Thyroid gland (tissue), 4 donors: Measurements from ENCODE around the gene ANKRD13C. TPM values are rescaled to one million over a fixed set of nuclear protein-coding genes. Genes with fewer than 3 reads are reported as not detected.
"Not testable (repeated sequence)": the region's sequence is repeated elsewhere in the genome, so short reads cannot be mapped to it uniquely, and the experiment has no call there.

ENCODE experiments used
- DNase-seq, 2 donors: peaks; one replicate each; pipeline ENCODE4 v3.0.0-alpha.2; 2019
- H3K27ac ChIP-seq, 3 donors: fragments of 200-600 bp; sonication (generic); 1 replicate in 2 of 3; 2 replicates in 1 of 3; pipeline ENCODE4 v1.5.1; 2016 to 2019; ENCODE audit warnings: mild to moderate bottlenecking in 1 of 3, moderate library complexity in 1 of 3
- H3K27me3 ChIP-seq: fragments of 200-600 bp; sonication (generic); one replicate; pipeline ENCODE4 v1.5.1; 2019
- H3K36me3 ChIP-seq, 2 donors: fragments of 200-600 bp; sonication (generic); one replicate each; pipeline ENCODE4 v1.5.1; 2016 to 2019
- H3K4me1 ChIP-seq, 2 donors: fragments of 200-600 bp; sonication (generic); one replicate each; pipeline ENCODE4 v1.5.1; 2017 to 2019
- H3K4me3 ChIP-seq, 3 donors: fragments of 200-600 bp; sonication (generic); replicated peaks in 1 of 3; 1 replicate in 2 of 3; 2 replicates in 1 of 3; pipeline ENCODE4 v1.5.1; 2016; ENCODE audit warnings: mild to moderate bottlenecking in 1 of 3
- H3K9me3 ChIP-seq: fragments of 200-600 bp; sonication (generic); one replicate; pipeline ENCODE4 v1.5.1; 2017
- POLR2A ChIP-seq, 2 donors: fragments of 450-650 bp; IDR thresholded peaks; one replicate each; pipeline ENCODE4 v1.6.1; 2017; ENCODE audit warnings: antibody characterized with exemption in 2 of 2, mild to moderate bottlenecking in 2 of 2, moderate library complexity in 1 of 2
- WGBS, 2 donors: methylation state at CpG; one replicate each; pipeline ENCODE4 v1.1.5; 2017; 5-methylcytosine and 5-hydroxymethylcytosine counted together
- intact Hi-C: fragments of 100-400 bp; cut with DNase I; formaldehyde crosslinking; loops from one replicate; pipeline ENCODE4 v1.15.1; 2023
- total RNA-seq, 4 donors: library from RNA; depleted of rRNA; stranded (reverse); fragments of >200 nt; gene quantifications; one replicate each; pipeline ENCODE4 v1.2.3, GENCODE V29; 2016
- TF ChIP-seq, protein P1 (sequence below), 6 experiments: fragments of 200-600 bp in 3 of 6; fragments of 450-650 bp in 3 of 6; sonication (generic) in 3 of 6; IDR thresholded peaks; one replicate each; pipeline ENCODE4 v1.5.1; 2016 to 2019; ENCODE audit warnings: antibody characterized with exemption in 6 of 6, mild to moderate bottlenecking in 2 of 6, inconsistent platforms in 1 of 6, moderate library complexity in 1 of 6

ANKRD13C gene
- total RNA-seq, 4 donors from 2014 or later, result 26.5 to 37.2 (median 29.6) TPM

- H3K4me1 ChIP-seq, H3K27me3 ChIP-seq, DNase-seq, H3K9me3 ChIP-seq, H3K4me3 ChIP-seq, H3K27ac ChIP-seq, intact Hi-C loops, H3K36me3 ChIP-seq: not testable (repeated sequence)
- WGBS, 2 donors, result 90 to 95% methylated on average over 3 of the region's 3 CpGs
Measured at GRCh38 chr1:70366997-70367396, 12.5 kb upstream of the ANKRD13C start.

GRCh38 chr1:70366425-70366952, 12.0 kb upstream of the ANKRD13C start:
- H3K27ac ChIP-seq, H3K36me3 ChIP-seq, intact Hi-C loops, H3K27me3 ChIP-seq, H3K9me3 ChIP-seq, H3K4me1 ChIP-seq, H3K4me3 ChIP-seq, DNase-seq: not testable (repeated sequence)
- 92 to 97% methylated on average over 4 of the region's 4 CpGs for WGBS, 2 donors

GRCh38 chr1:70364439-70364838, 9.9 kb upstream of the ANKRD13C start:
- WGBS, 2 donors, result 74 to 81% methylated on average over 3 of the region's 3 CpGs
- no peaks in the 10 kb centered on the region for H3K9me3 ChIP-seq
- DNase-seq, result no peak
- H3K27me3 ChIP-seq, result no peaks in the 10 kb centered on the region
- no peaks in the 10 kb centered on the region for H3K4me1 ChIP-seq
- intact Hi-C loops, result no loop called here
- no peaks in the 10 kb centered on the region for H3K36me3 ChIP-seq
- TF ChIP-seq POLR2A (IDR thresholded peaks at IDR 0.05), result no peak
- TF ChIP-seq, protein P1, sequence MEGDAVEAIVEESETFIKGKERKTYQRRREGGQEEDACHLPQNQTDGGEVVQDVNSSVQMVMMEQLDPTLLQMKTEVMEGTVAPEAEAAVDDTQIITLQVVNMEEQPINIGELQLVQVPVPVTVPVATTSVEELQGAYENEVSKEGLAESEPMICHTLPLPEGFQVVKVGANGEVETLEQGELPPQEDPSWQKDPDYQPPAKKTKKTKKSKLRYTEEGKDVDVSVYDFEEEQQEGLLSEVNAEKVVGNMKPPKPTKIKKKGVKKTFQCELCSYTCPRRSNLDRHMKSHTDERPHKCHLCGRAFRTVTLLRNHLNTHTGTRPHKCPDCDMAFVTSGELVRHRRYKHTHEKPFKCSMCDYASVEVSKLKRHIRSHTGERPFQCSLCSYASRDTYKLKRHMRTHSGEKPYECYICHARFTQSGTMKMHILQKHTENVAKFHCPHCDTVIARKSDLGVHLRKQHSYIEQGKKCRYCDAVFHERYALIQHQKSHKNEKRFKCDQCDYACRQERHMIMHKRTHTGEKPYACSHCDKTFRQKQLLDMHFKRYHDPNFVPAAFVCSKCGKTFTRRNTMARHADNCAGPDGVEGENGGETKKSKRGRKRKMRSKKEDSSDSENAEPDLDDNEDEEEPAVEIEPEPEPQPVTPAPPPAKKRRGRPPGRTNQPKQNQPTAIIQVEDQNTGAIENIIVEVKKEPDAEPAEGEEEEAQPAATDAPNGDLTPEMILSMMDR (IDR thresholded peaks at IDR 0.05), result no peak
- no peak overlapping the region for H3K27ac ChIP-seq
- no peak overlapping the region for H3K4me3 ChIP-seq

DNA sequence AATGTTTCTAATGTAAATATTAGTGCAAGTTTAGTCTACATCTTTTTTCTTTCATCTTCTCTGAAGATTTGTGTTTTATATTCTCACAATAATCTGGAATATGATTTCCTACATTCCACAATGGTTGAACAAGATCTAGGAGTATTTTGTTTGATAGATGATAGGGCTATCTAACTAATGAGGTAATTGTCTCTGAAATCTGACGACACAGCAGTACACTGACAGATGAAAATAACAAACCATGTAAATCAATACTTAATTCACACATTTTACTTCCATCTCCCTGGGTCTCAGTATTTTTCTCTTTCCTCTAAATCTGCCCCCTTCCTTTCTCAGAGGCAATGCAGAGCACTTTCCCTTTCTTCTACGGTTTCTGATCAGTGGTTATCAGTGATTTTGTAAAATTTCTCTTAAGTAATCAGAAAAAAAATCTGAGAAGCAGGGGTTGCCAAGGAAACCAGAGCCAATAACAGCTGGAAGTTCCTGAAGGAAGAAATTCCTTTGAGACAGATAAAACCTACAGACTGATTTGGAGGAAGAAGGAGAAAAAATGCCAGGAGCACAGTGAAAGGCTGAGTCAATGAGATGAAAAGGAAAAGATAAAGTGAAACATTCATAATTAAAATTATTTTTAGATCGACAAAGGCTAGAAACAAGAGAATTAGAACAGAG, 7.3 kb upstream of the ANKRD13C start:
- intact Hi-C loops, result no loop called here
- no peak for DNase-seq
- TF ChIP-seq, protein P1 (IDR thresholded peaks at IDR 0.05), result no peak
- TF ChIP-seq POLR2A (IDR thresholded peaks at IDR 0.05), result no peak
- H3K36me3 ChIP-seq, result no peaks in the 10 kb centered on the region
- H3K4me1 ChIP-seq, result no peaks in the 10 kb centered on the region
- H3K4me3 ChIP-seq, result no peak overlapping the region
- WGBS, 2 donors, result 66 to 69% methylated on average over 3 of the region's 3 CpGs
- H3K27ac ChIP-seq, result no peak overlapping the region
- no peaks in the 10 kb centered on the region for H3K9me3 ChIP-seq
- no peaks in the 10 kb centered on the region for H3K27me3 ChIP-seq

DNA sequence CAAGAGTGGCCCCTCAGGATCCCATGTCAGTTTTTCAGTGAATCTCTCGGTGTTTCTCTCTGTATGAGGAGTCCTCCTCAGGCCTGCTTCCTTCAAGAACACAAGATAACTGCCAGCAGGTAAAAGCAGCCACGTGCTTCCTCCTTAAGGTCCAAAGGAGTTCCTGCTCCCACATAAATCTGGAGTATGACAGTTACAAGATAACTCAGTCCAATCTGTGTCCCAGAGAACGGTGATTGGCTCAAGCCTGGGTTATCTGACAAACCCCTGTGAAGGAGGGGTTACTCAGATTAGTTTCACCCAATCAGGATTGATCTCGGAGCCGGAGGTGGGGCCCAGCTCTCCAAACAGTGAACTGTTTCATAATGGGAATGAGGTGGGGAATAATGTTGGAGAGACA, 5.8 kb upstream of the ANKRD13C start:
- Histone ChIP-seq H3K27ac (no peak overlapping the region), H3K9me3 (no peaks in the 10 kb centered on the region), H3K4me1 (peaks cover under 1 to 4% of the 10 kb centered on the region in 2 donors), H3K4me3 (no peak overlapping the region), H3K27me3 (no peaks in the 10 kb centered on the region), H3K36me3 (no peaks in the 10 kb centered on the region)
- intact Hi-C loops, result no loop called here
- WGBS, 2 donors, result 87 to 90% methylated on average over 5 of the region's 5 CpGs
- no peak for DNase-seq
- TF ChIP-seq, protein P1 (IDR thresholded peaks at IDR 0.05), result no peak
- no peak for TF ChIP-seq POLR2A (IDR thresholded peaks at IDR 0.05)

DNA sequence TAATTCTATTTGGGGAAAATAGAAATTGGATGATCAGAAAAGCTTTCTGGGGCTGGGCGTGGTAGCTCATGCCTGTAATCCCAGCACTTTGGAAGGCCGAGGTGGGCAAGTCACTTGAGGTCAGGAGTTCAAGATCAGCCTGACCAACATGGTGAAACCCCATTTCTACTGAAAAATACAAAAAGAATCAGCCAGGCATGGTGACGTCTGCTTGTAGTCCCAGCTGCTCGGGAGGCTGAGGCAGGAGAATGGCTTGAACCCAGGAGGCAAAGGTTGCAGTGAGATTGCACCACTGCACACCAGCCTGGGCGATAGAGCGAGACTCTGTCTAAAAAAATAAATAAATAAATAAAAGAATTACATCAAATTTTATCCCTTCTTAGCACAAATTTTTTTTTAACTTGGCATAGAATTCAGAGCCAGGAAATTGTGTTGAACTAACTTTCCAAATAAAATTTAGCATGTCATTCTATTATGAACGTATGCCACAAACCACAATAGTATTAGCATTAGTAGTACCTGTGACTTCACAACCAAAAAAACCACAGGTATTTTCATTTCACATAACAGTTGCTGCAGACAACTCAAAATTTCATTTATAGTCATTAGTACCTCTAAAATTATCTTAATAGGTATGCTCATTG, 4.5 kb upstream of the ANKRD13C start:
- H3K27me3 ChIP-seq, result no peaks in the 10 kb centered on the region
- peaks cover 4 to 8% of the 10 kb centered on the region in 2 donors for H3K4me1 ChIP-seq
- no peak overlapping the region for H3K4me3 ChIP-seq
- H3K36me3 ChIP-seq, result no peaks in the 10 kb centered on the region
- no peak for DNase-seq
- intact Hi-C loops, result no loop called here
- 88 to 89% methylated on average over 7 of the region's 7 CpGs for WGBS, 2 donors
- TF ChIP-seq, protein P1 (IDR thresholded peaks at IDR 0.05), result no peak
- no peak for TF ChIP-seq POLR2A (IDR thresholded peaks at IDR 0.05)
- no peak overlapping the region for H3K27ac ChIP-seq
- no peaks in the 10 kb centered on the region for H3K9me3 ChIP-seq
